Suppressor macrophage (primary cell): Measurements from ENCODE around the gene AGBL1.

Experiments
- DNase-seq, 4 experiments: peaks; one replicate each; pipeline ENCODE4 v3.0.0-alpha.2; 2020 to 2022

The AGBL1 gene

DNA sequence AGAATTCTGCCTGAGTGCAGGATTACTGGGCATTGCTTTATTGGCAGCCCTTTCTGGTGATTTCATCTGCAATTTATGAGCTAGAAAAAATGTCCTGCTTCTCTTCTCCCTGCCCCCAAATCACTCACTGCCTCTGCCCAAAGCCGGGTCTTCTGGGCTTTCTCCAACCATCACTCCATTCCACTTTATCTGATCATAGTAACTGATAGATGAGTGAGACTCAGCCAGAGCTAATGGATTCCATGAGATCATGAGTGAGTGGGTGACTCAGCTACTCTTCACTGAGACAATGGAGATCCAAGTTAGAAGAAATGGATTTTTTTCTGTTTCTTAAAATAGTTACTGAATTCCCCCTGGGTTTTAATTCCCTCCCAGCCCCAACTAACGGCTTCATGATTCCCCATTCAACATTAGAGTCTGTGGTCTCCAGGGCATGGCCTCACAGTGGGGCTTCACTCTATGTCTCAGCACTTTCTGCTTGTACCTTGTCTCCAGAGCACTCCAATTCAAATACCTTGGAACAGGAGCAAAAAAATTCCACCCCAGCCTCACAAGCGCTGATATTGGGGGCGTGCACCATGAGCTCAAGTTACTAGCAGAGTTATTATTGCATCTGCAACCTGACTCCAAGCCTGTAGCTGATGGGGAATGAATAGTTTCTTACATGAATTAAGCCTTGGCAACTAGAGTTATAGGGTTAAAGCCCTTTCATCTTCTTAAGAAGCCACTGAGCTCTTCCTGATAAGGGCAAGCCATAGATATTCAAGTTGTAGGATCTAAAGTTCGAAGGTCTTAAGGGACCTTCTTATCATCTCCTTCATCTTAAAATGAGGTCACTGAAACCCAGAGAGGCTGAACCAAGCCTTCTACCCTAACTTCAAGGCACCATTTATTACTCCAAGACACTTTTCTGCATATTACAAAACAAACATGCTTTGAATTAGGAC, 85.9 kb downstream of the AGBL1 start:
- no peak for DNase-seq

DNA sequence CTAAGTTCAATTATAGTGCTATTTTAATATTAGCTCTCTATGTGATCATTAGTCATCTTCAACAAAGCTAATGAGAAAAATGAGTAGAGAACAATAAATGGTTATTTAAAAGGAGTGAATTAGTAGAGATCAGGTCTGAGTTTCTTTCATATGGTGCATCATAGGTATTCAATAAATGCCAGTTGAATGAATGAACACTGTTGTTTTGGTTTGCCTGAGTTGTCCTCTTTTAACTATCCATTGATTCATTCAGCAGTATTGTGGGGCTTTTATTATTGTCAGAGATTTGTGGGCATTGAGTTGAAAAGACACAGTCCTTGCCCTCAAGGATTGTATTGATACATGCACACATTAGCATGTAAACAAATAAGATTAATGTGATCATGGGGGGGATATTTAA, 88.2 kb downstream of the AGBL1 start:
- no peak for DNase-seq

DNA sequence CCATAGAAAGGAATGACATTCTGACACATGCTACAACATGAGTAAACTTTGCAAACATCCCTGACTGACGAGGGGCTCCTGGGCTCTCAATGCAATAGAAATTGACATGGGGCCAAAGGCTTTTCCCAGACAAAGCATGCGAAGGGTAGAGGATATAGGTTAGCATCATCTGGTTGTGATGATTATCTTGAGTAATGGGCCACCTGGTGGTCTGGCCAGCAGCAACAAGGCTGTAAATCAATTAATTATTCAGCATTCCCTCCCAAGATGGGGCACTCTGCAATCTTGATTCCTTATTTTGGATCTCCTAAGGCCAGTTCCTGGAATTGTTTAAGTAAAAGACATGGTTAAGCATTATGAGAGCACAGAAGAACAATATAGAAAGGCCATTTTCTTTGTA, 99.2 kb downstream of the AGBL1 start:
- no peak for DNase-seq

DNA sequence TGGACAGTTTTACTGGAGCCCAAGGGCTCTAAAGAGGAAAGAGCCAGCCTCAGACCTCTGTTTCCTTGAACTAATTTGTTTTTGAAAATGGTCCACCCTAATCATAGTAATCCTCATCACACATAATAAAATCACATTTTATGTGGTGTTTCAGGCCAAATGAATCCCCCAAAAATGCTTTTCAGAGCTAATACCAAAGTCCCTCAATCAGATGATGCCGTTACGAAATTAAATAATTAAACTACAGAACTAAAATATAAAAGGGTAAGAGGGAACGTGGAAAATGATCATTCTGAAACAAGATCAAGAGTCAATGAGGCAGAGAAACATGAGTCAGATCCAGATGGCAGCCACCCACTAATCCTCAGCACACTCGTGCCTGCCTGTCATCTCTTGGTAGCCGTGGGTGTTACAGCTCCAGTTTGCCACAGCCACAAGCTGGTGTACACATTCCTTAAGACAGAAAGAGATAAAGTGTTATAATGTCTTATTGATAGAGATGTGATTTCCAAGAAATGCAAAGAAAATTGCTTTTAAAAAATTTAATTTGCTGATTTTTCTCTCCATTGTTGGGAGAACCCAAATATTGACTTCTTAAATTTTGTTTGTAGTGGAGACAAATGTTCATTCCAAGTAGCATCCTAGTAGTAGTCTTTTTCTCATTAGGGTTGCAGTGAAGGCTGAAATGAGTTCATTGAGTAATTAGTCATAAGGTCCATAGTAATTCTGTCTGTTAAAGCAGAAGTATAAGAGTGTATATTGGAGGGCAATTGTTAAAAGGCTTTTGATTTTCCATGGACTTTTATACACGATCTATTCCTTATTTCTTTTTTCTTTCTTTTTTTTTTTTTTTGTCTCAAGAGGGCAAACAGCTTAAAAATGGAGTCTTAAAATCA, 104.2 kb downstream of the AGBL1 start:
- peak; percentile 12 to 45 (median 20) for DNase-seq

GRCh38 chr15:86193716-86194380, 114.2 kb downstream of the AGBL1 start:
- DNase-seq: no peak

DNA sequence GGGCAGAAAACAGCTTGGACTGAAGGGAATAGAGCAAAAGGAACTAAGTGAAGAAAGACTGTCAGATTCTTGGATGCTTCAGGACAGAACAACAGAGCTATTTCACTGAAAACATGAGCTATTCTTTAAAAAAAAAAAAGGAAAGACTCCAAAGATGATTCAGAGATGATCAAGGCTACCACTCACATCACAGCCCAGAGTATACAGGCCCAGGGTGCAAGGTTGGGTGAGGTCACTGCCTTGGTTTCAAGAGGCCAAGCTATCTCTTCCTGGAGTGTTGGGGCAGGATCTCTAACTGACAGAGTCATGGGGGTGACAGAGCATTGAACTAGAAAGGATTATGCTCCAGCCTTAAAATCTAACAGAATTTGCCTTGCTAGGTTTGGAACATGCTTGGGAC, 118.1 kb downstream of the AGBL1 start:
- DNase-seq: no peak

GRCh38 chr15:86199467-86200145, 119.9 kb downstream of the AGBL1 start:
- DNase-seq: no peak

GRCh38 chr15:86201313-86202008, 121.8 kb downstream of the AGBL1 start:
- no peak for DNase-seq

DNA sequence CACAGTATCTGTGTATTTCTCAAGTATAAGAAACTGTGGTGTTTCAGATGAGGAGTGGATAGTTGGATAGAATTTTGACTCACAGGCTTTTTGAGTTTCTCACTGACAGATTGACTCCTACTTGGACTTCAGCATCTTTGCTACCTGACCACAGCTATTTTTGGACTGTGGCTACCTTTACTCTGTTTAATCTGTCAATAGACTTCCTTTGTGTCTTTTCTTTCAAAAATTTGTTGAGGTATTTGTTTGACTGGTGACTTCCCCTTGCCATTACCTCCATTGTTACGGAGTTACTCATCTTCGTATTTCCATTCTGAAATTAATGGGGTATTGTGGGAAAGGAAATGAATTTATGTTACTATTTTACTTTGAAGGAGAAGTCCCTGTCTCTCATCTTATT, 123.8 kb downstream of the AGBL1 start:
- DNase-seq: no peak

- DNase-seq: no peak
Observed at GRCh38 chr15:86205096-86205495, 125.4 kb downstream of the AGBL1 start.

DNA sequence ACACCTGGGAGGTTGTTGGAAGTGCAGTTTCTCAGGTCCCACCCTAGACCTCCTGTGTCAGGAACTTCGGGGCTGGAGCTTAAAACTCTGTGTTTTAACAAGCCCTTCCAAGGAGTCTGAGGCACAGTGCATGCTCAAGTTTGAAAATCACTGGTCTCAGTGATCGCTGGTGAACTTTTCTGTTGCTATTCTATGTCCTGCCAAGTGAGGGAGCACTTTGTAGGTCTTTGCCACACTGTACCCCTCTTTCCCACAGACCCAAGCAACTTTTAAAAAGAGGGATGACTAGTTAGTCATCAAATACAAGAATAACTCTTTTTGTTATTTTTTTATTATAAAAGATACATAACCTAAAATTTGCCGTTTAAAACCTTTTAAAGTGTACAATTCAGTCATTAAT, 133.7 kb downstream of the AGBL1 start:
- DNase-seq: no peak

GRCh38 chr15:86213888-86214287, 134.2 kb downstream of the AGBL1 start:
- no peak for DNase-seq

DNA sequence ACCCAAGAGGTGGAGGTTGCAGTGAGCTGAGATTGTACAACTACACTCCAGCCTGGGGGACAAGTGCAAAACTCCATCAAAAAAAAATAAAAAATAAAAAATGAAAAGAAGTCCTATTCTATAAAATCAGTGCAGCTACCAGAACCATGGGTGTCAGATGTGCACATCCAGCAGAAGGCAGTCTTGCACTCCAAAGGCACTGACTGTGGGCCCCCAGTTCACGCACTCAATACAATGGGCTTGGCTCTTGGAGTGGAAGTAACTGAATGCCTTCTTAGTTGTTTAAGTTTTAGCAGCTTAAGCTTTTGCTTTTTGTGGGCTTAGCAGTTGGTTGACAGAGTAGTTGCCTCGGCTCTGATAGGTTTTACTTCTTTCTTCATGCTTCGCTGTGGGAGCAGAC, 141.4 kb downstream of the AGBL1 start:
- DNase-seq: no peak

- no peak for DNase-seq
Observed at GRCh38 chr15:86229306-86229705, 149.6 kb downstream of the AGBL1 start.

GRCh38 chr15:86229936-86230335, 150.3 kb downstream of the AGBL1 start:
- DNase-seq: no peak

DNA sequence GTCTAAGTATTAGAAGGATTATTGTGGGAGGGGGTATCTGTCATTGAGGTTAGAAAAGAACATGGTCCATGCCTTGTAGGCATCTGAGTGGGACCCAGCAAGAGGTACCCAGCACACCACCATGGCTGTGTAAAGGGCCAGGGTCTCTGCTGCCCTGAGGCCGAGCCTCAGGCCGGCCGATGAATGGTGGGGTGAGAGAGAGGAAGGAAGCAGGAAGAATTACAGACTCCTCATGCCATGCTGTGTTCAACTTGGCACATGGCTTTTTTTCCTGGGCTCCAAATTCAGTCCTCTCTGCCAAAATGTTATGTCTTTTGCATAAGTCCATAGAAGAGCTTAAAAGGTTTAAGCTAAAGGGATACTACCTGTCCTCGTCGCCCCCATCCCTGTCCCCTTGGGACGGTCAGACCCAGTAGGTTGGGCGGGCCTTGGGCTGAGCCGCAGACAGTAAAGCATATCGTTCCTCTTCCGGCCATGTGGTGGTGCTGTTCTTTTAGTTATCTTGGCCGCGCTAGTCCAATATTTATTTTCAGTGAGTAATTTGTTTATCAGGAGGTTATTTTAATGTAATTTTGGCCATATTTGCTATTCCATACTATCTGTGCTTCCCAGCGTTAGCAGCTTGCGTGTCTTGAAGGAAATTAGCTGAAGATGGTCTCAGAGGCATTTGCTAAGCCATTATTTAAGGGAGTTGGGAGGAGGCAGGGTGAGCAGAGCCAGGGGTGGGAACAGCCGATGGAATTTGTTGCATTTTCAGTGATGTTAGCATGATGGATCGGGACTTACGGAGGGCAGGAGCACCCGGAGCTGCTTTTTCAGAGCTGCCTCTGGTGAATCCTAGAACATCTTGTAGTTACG, 152.4 kb downstream of the AGBL1 start:
- peak; percentile 6 to 42 (median 23) for DNase-seq

GRCh38 chr15:86235667-86236066, 156.0 kb downstream of the AGBL1 start:
- no peak for DNase-seq

- DNase-seq: no peak
Observed at GRCh38 chr15:86236356-86237110, 156.9 kb downstream of the AGBL1 start.

- DNase-seq: no peak
Observed at GRCh38 chr15:86237111-86237500, 157.4 kb downstream of the AGBL1 start.
